H9 (cell line): ENCODE results near the gene INTS3. TPM values are rescaled to one million over a fixed set of nuclear protein-coding genes. Genes with fewer than 3 reads are reported as not detected.

Experiments
- DNase-seq: peaks from one replicate; pipeline ENCODE4 v3.0.0-alpha.2; 2017
- H2AFZ ChIP-seq: one replicate; pipeline ENCODE4 v1.6.1; 2013; ENCODE audit warnings: mild to moderate bottlenecking, low read length, control low read depth, moderate library complexity
- H2AK5ac ChIP-seq: 2 replicates; pipeline ENCODE4 v1.6.1; 2013; ENCODE audit warnings: low read length, control low read depth, mixed read lengths; ENCODE audit not compliant: insufficient read length
- H2BK120ac ChIP-seq: one replicate; pipeline ENCODE4 v1.6.1; 2013; ENCODE audit warnings: low read depth, mild to moderate bottlenecking, low read length, control low read depth, inconsistent platforms; ENCODE audit not compliant: poor library complexity, severe bottlenecking
- H2BK12ac ChIP-seq: 2 replicates; pipeline ENCODE4 v1.6.1; 2013; ENCODE audit warnings: low read length, control low read depth, mixed read lengths, low read depth; ENCODE audit not compliant: insufficient read length
- H2BK15ac ChIP-seq: 2 replicates; pipeline ENCODE4 v1.6.1; 2013; ENCODE audit warnings: low read depth, low read length, control low read depth
- H2BK20ac ChIP-seq: one replicate; pipeline ENCODE4 v1.6.1; 2013; ENCODE audit warnings: low read depth, mild to moderate bottlenecking, low read length, control low read depth, inconsistent platforms; ENCODE audit not compliant: poor library complexity, severe bottlenecking
- H2BK5ac ChIP-seq: 2 replicates; pipeline ENCODE4 v1.6.1; 2013; ENCODE audit warnings: low read length, control low read depth, mixed read lengths; ENCODE audit not compliant: insufficient read length
- H3K14ac ChIP-seq: 2 replicates; pipeline ENCODE4 v1.6.1; 2013; ENCODE audit warnings: low read length, control low read depth; ENCODE audit not compliant: insufficient read depth
- H3K18ac ChIP-seq: 2 replicates; pipeline ENCODE4 v1.6.1; 2013; ENCODE audit warnings: low read depth, mild to moderate bottlenecking, mixed read lengths, low read length, control low read depth; ENCODE audit not compliant: insufficient read length
- H3K23ac ChIP-seq: 2 replicates; pipeline ENCODE4 v1.6.1; 2013; ENCODE audit warnings: low read length, control low read depth, mixed read lengths, low read depth; ENCODE audit not compliant: insufficient read length
- H3K23me2 ChIP-seq: 2 replicates; pipeline ENCODE4 v1.6.1; 2013; ENCODE audit warnings: low read depth, mild to moderate bottlenecking, mixed read lengths, low read length, control low read depth; ENCODE audit not compliant: insufficient read length, poor library complexity, severe bottlenecking
- H3K27ac ChIP-seq: 2 replicates; pipeline ENCODE4 v1.5.1; 2013; ENCODE audit warnings: low read length, control low read depth, mixed read lengths, low read depth; ENCODE audit not compliant: insufficient read length
- H3K27me3 ChIP-seq: 2 replicates; pipeline ENCODE4 v1.6.1; 2013; ENCODE audit warnings: low read length, control low read depth, inconsistent platforms; ENCODE audit not compliant: insufficient read depth
- H3K4ac ChIP-seq: 2 replicates; pipeline ENCODE4 v1.6.1; 2013; ENCODE audit warnings: low read depth, mild to moderate bottlenecking, control low read depth, inconsistent platforms, low read length, moderate library complexity
- H3K4me1 ChIP-seq: 2 replicates; pipeline ENCODE4 v1.6.1; 2013; ENCODE audit warnings: low read length, control low read depth, inconsistent platforms; ENCODE audit not compliant: insufficient read depth
- H3K4me2 ChIP-seq: 2 replicates; pipeline ENCODE4 v1.6.1; 2013; ENCODE audit warnings: low read length, control low read depth, mixed read lengths; ENCODE audit not compliant: insufficient read length, insufficient read depth
- H3K56ac ChIP-seq: 2 replicates; pipeline ENCODE4 v1.6.1; 2013; ENCODE audit warnings: low read depth, mild to moderate bottlenecking, mixed read lengths, low read length, control low read depth; ENCODE audit not compliant: insufficient read length
- H3K79me1 ChIP-seq: 2 replicates; pipeline ENCODE4 v1.6.1; 2013; ENCODE audit warnings: low read depth, mild to moderate bottlenecking, moderate library complexity, low read length, control low read depth, inconsistent platforms; ENCODE audit not compliant: insufficient read depth, poor library complexity, severe bottlenecking
- H3K79me2 ChIP-seq: 2 replicates; pipeline ENCODE4 v1.6.1; 2013; ENCODE audit warnings: low read length, control low read depth, inconsistent platforms; ENCODE audit not compliant: insufficient read depth
- H3K9ac ChIP-seq: 2 replicates; pipeline ENCODE4 v1.6.1; 2013; ENCODE audit warnings: low read length, control low read depth, mixed read lengths; ENCODE audit not compliant: insufficient read length; ENCODE audit errors: extremely low read depth
- H3K9me3 ChIP-seq: one replicate; pipeline ENCODE4 v1.6.1; 2013; ENCODE audit warnings: low read depth, low read length, inconsistent platforms; ENCODE audit not compliant: control insufficient read depth
- H3T11ph ChIP-seq: one replicate; pipeline ENCODE4 v1.6.1; 2013; ENCODE audit warnings: mild to moderate bottlenecking, low read length, control low read depth, inconsistent platforms
- H4K20me1 ChIP-seq: one replicate; pipeline ENCODE4 v1.6.1; 2013; ENCODE audit not compliant: control insufficient read depth, insufficient read length, insufficient read depth
- H4K5ac ChIP-seq: 2 replicates; pipeline ENCODE4 v1.6.1; 2013; ENCODE audit warnings: low read depth, mild to moderate bottlenecking, mixed read lengths, low read length, control low read depth; ENCODE audit not compliant: insufficient read length
- H4K8ac ChIP-seq: replicated peaks from 2 replicates; pipeline ENCODE4 v1.6.1; 2013; ENCODE audit warnings: low read length, control low read depth, mixed read lengths, low read depth; ENCODE audit not compliant: insufficient read length
- H4K91ac ChIP-seq: 2 replicates; pipeline ENCODE4 v1.6.1; 2013; ENCODE audit warnings: low read depth, mild to moderate bottlenecking, moderate library complexity, mixed read lengths, low read length, control low read depth; ENCODE audit not compliant: insufficient read length
- H3K27ac Mint-ChIP-seq, 3 experiments: 2 replicates in 2 of 3; 3 replicates in 1 of 3; pipeline ENCODE4 v1.8.0; 2020 to 2021; ENCODE audit warnings: mixed read lengths in 3 of 3, mild to moderate bottlenecking in 1 of 3, moderate library complexity in 1 of 3
- H3K27me3 Mint-ChIP-seq: 2 replicates; pipeline ENCODE4 v1.8.0; 2021; ENCODE audit warnings: low read depth, mild to moderate bottlenecking, moderate library complexity, mixed read lengths
- H3K36me3 Mint-ChIP-seq, 3 experiments: 2 replicates in 2 of 3; 3 replicates in 1 of 3; pipeline ENCODE4 v1.8.0; 2020 to 2021; ENCODE audit warnings: low read depth in 3 of 3, mixed read lengths in 3 of 3; ENCODE audit not compliant: insufficient read depth in 1 of 3
- H3K4me1 Mint-ChIP-seq, 2 experiments: 2 replicates each; pipeline ENCODE4 v1.8.0; 2020; ENCODE audit warnings: mixed read lengths in 2 of 2
- H3K4me3 Mint-ChIP-seq, 2 experiments: 2 replicates in 1 of 2; 3 replicates in 1 of 2; pipeline ENCODE4 v1.8.0; 2020 to 2021; ENCODE audit warnings: mild to moderate bottlenecking in 2 of 2, mixed read lengths in 2 of 2, moderate library complexity in 1 of 2
- H3K9me3 Mint-ChIP-seq, 2 experiments: 2 replicates in 1 of 2; 3 replicates in 1 of 2; pipeline ENCODE4 v1.8.0; 2020; ENCODE audit warnings: mild to moderate bottlenecking in 2 of 2, mixed read lengths in 2 of 2, moderate library complexity in 1 of 2
- WGBS: extraction: QIAGEN DNeasy Blood & Tissue Kit; methylation state at CpG from one replicate; pipeline ENCODE4 v1.1.7; 2013; ENCODE audit warnings: missing lambda C conversion rate, low lambda C conversion rate, mixed read lengths; ENCODE audit not compliant: insufficient read length; ENCODE audit errors: extremely low coverage; 5-methylcytosine and 5-hydroxymethylcytosine counted together
- total RNA-seq: library from RNA; stranded (reverse); gene quantifications from 2 replicates; pipeline ENCODE4 v1.2.1, GENCODE V29; 2021
- TF ChIP-seq, protein P1 (sequence below): fragments of 200-600 bp; sonication (generic); conservative IDR thresholded peaks from 3 replicates; pipeline ENCODE4 v1.8.0; 2021; ENCODE audit warnings: antibody characterized with exemption, mild to moderate bottlenecking

The INTS3 gene
- total RNA-seq, 1 experiment from 2014 or later = 67.1 TPM

- Histone ChIP-seq H4K91ac (no peak overlapping the region), H3K9ac (no peak overlapping the region), H3K18ac (no peak overlapping the region), H3T11ph (no peak overlapping the region), H3K56ac (no peak overlapping the region), H3K79me1 (no peaks in the 10 kb centered on the region), H2BK15ac (no peak overlapping the region), H3K4me1 (peaks cover 3% of the 10 kb centered on the region; the same call in 1 of the 2 replicates), H2BK12ac (no peak overlapping the region), H3K4ac (no peak overlapping the region), H3K27me3 (no peaks in the 10 kb centered on the region), H2AK5ac (no peak overlapping the region), H3K4me2 (no peak overlapping the region), H3K27ac (no peak overlapping the region), H3K23me2 (no peaks in the 10 kb centered on the region), H2BK20ac (no peak overlapping the region), H4K20me1 (no peaks in the 10 kb centered on the region), H3K23ac (no peak overlapping the region), H4K8ac (no peak overlapping the region), H2AFZ (no peak overlapping the region), H2BK120ac (no peak overlapping the region), H3K14ac (no peak overlapping the region), H3K79me2 (peaks cover 7% of the 10 kb centered on the region; the same call in 1 of the 2 replicates), H4K5ac (no peak overlapping the region), H2BK5ac (no peak overlapping the region), H3K9me3 (no peaks in the 10 kb centered on the region)
- no peaks in the 10 kb centered on the region for H3K27me3 Mint-ChIP-seq
- no peak overlapping the region for H3K4me3 Mint-ChIP-seq
- no peak for DNase-seq
- no peaks in the 10 kb centered on the region for H3K9me3 Mint-ChIP-seq
- H3K36me3 Mint-ChIP-seq = peaks cover 12 to 38% (median 15%) of the 10 kb centered on the region in 3 experiments; a peak in 6 of 7 replicates
- no peak overlapping the region for H3K27ac Mint-ChIP-seq
- H3K4me1 Mint-ChIP-seq = peaks cover 22 to 30% of the 10 kb centered on the region in 2 experiments
- no CpG with 5 or more reads among the region's 1 CpG for WGBS
- TF ChIP-seq, protein P1, sequence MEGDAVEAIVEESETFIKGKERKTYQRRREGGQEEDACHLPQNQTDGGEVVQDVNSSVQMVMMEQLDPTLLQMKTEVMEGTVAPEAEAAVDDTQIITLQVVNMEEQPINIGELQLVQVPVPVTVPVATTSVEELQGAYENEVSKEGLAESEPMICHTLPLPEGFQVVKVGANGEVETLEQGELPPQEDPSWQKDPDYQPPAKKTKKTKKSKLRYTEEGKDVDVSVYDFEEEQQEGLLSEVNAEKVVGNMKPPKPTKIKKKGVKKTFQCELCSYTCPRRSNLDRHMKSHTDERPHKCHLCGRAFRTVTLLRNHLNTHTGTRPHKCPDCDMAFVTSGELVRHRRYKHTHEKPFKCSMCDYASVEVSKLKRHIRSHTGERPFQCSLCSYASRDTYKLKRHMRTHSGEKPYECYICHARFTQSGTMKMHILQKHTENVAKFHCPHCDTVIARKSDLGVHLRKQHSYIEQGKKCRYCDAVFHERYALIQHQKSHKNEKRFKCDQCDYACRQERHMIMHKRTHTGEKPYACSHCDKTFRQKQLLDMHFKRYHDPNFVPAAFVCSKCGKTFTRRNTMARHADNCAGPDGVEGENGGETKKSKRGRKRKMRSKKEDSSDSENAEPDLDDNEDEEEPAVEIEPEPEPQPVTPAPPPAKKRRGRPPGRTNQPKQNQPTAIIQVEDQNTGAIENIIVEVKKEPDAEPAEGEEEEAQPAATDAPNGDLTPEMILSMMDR = no peak
These were observed 6.1 kb downstream of the INTS3 start for GRCh38 chr1:153733970-153734369.
